C4-2B (cell line): ENCODE measurements around the gene CHD9NB.

Source experiments
- ZFX ChIP-seq: fragments of 450-650 bp; IDR thresholded peaks from 2 replicates; pipeline ENCODE4 v1.6.1; 2017
- TF ChIP-seq, protein P1 (sequence below): fragments of 450-650 bp; conservative IDR thresholded peaks from 2 replicates; pipeline ENCODE4 v1.5.1; 2017; ENCODE audit warnings: mild to moderate bottlenecking

DNA sequence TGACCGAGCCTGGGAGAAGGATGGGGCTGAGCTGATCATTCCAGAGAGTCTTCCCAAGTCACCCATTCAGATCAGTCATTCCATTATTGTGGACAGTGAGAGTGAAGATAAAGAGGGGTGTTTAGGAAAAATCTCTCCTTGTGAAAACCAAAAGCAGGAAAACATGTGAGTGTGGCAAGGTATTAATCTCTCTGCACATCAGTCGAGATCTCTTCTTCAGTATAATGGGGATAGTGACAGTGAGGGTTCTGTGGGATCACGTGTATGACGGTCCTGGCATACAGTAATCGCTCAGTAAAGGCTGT is 37.5 kb upstream of the CHD9NB start:
- TF ChIP-seq, protein P1, sequence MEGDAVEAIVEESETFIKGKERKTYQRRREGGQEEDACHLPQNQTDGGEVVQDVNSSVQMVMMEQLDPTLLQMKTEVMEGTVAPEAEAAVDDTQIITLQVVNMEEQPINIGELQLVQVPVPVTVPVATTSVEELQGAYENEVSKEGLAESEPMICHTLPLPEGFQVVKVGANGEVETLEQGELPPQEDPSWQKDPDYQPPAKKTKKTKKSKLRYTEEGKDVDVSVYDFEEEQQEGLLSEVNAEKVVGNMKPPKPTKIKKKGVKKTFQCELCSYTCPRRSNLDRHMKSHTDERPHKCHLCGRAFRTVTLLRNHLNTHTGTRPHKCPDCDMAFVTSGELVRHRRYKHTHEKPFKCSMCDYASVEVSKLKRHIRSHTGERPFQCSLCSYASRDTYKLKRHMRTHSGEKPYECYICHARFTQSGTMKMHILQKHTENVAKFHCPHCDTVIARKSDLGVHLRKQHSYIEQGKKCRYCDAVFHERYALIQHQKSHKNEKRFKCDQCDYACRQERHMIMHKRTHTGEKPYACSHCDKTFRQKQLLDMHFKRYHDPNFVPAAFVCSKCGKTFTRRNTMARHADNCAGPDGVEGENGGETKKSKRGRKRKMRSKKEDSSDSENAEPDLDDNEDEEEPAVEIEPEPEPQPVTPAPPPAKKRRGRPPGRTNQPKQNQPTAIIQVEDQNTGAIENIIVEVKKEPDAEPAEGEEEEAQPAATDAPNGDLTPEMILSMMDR: no peak
- TF ChIP-seq ZFX: no peak
